Urothelium cell line (cell line): ENCODE data around the gene RALBP1.

Experiments used
- DNase-seq: peaks from one replicate; pipeline ENCODE4 v3.0.0; 2011; ENCODE audit warnings: low spot score, mixed read lengths
- FAIRE-seq: peaks from 2 replicates; lab custom pipeline; 2011; peaks lifted over from hg19 to GRCh38; lab: Jason Lieb, UNC

RALBP1 gene

GRCh38 chr18:9542924-9543323, 67.6 kb downstream of the RALBP1 start:
- no peak for DNase-seq
- peak; percentile 77 for FAIRE-seq

DNA sequence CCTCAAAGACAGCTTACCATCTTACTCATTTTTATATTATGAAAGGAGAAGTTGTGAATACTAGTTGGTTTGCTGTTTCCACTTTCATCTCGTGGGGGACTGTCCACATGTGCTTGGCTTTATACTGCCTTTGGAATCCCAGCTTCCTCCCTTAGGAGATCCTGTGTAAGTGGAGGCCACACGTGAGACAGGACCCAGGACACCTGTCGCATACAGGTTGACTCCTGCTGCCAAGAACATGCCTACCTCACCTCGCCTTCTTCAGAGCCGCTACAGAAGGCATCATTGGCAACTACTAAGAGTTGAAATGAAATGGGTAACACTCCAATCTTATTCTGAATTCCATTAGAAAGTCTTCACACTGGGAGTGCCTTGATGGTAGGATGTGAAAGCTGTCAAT, 69.7 kb downstream of the RALBP1 start:
- no peak for DNase-seq
- no peak for FAIRE-seq

DNA sequence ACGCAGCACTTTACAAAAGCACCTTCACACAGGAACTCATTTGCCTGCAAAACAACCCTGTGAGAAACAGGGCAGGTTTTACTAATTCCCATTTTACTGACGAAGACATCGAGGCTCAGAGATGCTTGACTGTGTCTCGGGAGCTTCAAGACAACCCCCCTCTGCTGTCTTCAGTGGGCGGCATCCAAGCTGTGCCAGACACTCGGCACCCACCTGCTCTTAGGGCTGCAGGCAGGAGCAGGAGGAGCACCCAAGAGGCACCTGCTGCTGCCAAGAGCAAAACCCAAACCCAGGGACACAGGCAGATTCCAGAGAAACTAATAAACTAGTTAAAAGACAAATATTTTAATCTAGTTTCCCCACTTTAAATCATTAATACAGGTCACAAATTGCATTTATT, 71.2 kb downstream of the RALBP1 start:
- DNase-seq (no peak), FAIRE-seq (no peak)

DNA sequence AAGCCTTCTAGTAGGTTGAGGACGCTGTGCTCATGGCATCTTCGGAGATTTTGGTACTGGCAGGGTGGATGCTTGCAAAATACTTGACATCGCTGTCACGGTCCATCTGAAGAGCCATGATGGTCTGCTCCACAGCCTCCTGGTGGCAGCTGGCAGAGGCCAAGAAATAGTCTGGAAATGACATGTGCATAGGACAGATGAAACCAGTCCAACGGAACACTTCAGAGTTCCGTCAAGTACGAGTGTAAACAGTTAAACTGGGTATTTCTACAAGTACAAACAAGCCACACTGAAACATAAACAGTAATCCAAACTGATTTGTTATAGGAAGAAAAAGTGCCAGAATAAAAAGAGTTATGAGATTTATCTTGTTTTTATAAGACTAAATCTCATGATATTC, 72.5 kb downstream of the RALBP1 start:
- DNase-seq, result no peak
- no peak for FAIRE-seq

DNA sequence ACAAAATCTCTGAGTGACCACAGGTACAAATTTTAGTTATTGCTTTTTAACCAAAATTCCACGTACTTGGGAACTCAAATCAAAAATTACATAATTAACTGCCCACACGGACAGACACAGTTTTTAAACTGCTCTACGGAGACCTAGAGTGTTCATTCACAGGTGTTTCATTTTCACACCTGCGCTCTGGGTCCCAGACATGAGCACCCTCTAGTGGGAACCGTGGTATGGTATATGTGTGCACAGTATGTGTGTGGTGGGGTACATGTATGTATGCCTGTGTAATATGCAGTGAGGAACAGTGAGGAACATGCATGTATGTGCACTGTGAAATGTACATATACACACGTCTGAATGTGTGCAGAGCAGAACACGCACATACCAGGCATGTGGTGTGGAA, 74.1 kb downstream of the RALBP1 start:
- DNase-seq (no peak), FAIRE-seq (peak; percentile 81)

DNA sequence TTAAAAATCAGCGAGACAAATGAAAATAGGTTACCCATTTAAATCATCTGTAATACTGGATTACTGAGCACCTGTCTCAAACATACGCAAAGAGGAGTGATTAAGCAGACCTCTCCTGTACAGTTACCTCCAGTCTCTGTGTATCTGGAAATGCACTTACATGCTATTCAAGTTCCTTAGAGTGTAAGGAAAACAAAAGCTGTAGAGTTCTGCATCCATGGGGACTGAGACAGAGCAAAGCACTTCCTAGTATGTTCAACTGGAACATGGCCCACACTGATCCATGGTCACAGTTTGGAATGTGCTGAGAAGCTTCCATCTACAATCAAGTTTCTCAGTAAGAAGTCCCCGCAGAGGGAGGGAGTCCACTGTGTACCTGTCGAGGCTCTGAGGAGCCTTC, 75.1 kb downstream of the RALBP1 start:
- FAIRE-seq (no peak), DNase-seq (no peak)

DNA sequence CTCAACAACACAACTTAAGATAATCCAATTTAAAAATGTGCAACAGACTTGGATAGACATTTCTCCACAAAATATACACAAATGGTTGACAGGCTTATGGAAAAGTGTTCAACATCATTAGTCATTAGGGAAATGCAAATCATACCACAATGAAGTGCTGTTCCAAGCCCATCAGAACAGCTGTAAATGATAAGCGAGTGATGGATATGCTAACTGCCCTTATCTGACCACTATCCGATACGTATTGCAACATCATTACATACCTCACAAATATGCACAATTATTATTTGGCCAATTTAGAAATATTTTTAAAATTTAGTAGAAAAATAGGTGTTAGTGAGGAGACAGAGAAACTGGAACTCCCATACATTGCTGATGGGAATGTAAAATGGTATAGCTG, 76.9 kb downstream of the RALBP1 start:
- DNase-seq (no peak), FAIRE-seq (no peak)

GRCh38 chr18:9552616-9553015, 77.3 kb downstream of the RALBP1 start:
- DNase-seq (no peak), FAIRE-seq (no peak)

GRCh38 chr18:9557250-9557943, 82.1 kb downstream of the RALBP1 start:
- FAIRE-seq, result no peak
- no peak for DNase-seq

DNA sequence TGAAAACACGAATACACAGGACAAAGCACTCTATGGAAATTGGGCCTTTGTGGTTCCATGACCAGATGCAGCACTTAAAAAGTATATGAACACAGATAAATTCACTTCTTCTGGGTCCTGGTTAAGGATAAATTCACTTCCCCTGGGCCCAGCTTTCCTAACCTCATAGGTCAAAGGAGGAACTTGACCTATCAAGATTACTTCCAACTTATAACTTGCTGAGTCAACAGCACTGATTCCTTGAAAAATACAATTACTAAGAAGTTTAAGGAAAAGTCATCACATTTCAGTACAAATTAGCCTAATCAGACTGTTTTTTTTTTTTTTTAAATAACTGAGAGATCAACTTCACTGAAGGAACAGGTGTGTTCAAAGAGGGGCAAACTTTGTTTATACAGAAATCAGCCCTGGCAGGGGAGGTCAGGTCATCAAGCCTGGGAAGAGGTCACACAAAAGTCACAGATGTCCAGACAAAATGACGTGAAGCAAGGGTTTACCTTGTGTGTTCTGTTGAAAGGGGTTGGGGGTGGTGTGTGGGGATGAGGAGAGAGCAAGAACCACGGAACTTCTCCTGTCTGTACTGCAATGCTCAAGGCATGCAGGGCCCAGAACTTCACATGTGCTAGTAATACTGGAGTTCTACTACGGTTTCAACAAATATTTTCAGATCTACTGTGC, 83.2 kb downstream of the RALBP1 start:
- FAIRE-seq, result no peak

GRCh38 chr18:9559253-9559652, 83.9 kb downstream of the RALBP1 start:
- DNase-seq (no peak), FAIRE-seq (no peak)

More for the DNA sequence above, 83.2 kb downstream of the RALBP1 start:
- no peak for DNase-seq

DNA sequence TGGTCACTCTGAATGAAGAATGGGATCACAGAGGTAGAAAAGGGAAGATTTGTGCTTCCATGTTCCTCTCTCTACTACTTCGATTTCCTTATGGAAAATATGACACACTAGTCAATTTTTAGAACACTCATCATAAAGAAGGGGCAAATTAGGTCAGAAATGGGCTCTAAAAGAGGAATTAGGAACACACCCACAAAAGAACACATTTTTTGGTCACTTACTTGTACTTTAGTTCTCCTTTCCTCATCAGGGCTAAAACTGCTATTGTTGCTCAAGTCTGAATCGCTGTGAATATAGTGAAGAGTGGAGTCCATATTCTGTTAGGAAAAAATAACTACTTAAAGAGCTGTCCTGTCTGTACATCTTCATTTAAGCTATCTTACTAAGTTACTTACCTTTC, 86.4 kb downstream of the RALBP1 start:
- DNase-seq (no peak), FAIRE-seq (no peak)

GRCh38 chr18:9562584-9562983, 87.3 kb downstream of the RALBP1 start:
- DNase-seq, result no peak
- no peak for FAIRE-seq

DNA sequence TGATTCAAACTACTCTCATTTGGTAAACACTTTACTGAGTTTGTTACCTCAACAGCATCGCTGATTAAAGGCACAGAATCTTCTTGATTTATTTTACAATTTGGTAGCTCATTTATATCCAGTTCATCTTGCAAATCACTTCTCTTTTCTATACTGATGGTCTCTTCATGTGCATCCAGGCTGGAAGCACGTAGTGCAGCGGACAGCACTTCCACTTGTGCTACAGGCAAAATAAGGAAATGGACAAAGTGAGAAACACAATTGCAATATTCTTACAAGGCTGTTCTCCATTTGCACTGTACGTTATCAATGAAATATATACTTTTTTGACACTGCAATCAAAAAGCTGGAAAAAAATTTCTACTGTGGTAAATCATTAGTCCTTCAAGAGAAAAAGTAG, 88.0 kb downstream of the RALBP1 start:
- FAIRE-seq (peak; percentile 13), DNase-seq (no peak)

GRCh38 chr18:9565407-9565806, 90.1 kb downstream of the RALBP1 start:
- FAIRE-seq (no peak), DNase-seq (no peak)

DNA sequence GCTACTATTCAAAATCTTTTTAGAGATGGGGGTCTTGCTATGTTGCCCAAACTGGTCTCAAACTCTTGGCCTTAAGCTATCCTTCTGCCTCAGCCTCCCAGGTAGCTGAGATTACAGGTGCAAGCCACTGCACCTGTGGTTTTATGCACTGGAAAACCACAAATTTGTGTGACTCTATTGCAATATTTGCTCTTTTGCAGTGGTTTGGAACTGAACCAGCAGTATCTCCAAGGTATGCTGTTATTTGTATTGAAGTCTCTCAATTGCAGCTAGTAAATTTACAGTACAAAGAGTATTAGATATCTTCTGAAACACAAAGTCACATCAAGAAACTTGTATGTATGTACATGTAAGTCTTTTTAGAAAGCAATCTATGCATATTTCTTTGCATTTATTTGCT, 92.9 kb downstream of the RALBP1 start:
- DNase-seq (no peak), FAIRE-seq (no peak)

- FAIRE-seq (no peak), DNase-seq (no peak)
Observed at GRCh38 chr18:9569178-9569577, 93.9 kb downstream of the RALBP1 start.

DNA sequence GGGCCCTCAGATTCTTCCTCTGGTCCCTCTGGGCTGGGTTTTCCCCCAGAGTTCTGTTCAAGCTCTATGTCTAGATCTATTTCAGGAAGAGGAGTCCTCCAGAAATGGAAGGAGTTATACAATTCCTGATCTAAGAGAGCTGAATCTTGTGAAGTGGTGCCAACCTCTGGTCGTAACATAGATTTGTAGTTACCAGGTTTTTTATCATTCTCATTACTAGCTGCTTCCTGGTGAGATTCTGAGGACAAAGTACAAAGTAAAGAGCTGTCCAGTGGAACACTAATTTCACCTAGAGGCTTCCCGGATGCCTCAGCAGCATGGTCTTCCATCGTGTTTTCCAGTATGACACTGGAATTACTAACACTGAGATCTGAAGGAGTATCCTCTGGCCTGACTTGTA, 94.9 kb downstream of the RALBP1 start:
- no peak for DNase-seq
- no peak for FAIRE-seq

- DNase-seq (no peak), FAIRE-seq (no peak)
Observed at GRCh38 chr18:9571546-9571945, 96.2 kb downstream of the RALBP1 start.

- DNase-seq (no peak), FAIRE-seq (no peak)
Observed at GRCh38 chr18:9574473-9575115, 99.3 kb downstream of the RALBP1 start.

- peak; percentile 98 for FAIRE-seq
Observed at GRCh38 chr18:9575558-9575957, 100.2 kb downstream of the RALBP1 start.

GRCh38 chr18:9577361-9577760, 102.0 kb downstream of the RALBP1 start:
- DNase-seq, result no peak
- no peak for FAIRE-seq

More at GRCh38 chr18:9575558-9575957, 100.2 kb downstream of the RALBP1 start:
- DNase-seq, result peak; percentile 85
